ENCODE results near the gene SCO2. TPM values are rescaled to one million over a fixed set of nuclear protein-coding genes. Genes with fewer than 3 reads are reported as not detected.

Gene SCO2
- total and polyA plus RNA-seq, 4 donors, result 4.7 to 11.6 (median 5.1) TPM; not detected in 1

- 76% methylated on average over 35 of the region's 35 CpGs for whole genome bisulfite sequencing, 2 donors
- no peak overlapping the region for H3K27ac ChIP-seq (ENCODE audit: low read depth in 1 of 2, low read length in 2 of 2)
Observed at GRCh38 chr22:50482107-50483074, 43.0 kb downstream of the SCO2 start.

DNA sequence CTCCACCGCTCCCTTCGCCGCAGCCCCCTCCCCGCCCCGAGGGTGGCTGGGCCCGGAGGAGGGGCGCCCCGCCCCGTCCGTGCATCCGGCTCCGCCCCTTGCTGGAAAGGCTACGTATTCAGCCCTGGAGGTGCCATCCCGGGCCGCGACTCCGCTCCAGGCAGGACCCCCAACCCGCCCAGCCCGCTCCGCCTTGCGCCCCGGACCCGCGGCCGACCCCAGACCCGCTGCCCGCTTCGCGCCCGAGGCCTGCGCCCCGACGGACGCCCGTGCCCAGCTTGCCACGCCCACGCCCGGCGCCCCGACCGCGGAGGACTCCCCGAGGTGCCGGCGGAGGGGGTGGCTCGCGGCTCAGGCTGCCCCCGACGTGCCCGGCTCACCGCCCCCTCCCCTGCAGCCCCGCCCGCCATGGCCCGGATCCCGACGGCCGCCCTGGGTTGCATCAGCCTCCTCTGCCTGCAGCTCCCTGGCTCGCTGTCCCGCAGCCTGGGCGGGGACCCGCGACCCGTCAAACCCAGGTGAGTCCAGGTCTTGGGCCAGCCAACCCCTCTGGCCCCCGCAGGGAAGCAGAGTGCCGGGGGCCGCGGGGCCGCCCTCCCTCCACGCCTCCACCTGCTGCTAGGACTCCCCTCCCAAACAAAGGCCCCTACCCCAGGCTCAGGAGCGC lies 43.8 kb downstream of the SCO2 start, which contains the start of gene ADM2:
Gene ADM2 (plus strand): TSS at position 104 of the 667 bp plus-strand sequence. CDS start 305 bp downstream, at position 409.
- Histone ChIP-seq H3K27me3 (ENCODE audit: control insufficient read depth in 1 of 2, insufficient read depth in 2 of 2, low read length in 1 of 2) (no peaks in the 10 kb centered on the region), H3K27ac (ENCODE audit: low read depth in 1 of 2, low read length in 2 of 2) (no peak within 1 kb of the TSS)
- no peak for ATAC-seq (ENCODE audit: low FRiP score)

More at GRCh38 chr22:50482107-50483074, 43.0 kb downstream of the SCO2 start:
- H3K36me3 ChIP-seq (ENCODE audit: control insufficient read depth in 1 of 2, insufficient read depth in 2 of 2, low read length in 1 of 2), result no peaks in the 10 kb centered on the region
- intact Hi-C loops (cut with DNase I), result no loop called here
- DNase-seq (peak in 1 of 2 donors; percentile 47), ATAC-seq (ENCODE audit: low FRiP score) (no peak)
- H3K4me1 ChIP-seq (ENCODE audit: control insufficient read depth in 1 of 2, insufficient read depth in 2 of 2, low read length in 2 of 2), result no peaks in the 10 kb centered on the region
- H3K4me3 ChIP-seq (ENCODE audit: low read length in 2 of 2), result no peak overlapping the region
- no peaks in the 10 kb centered on the region for H3K9me3 ChIP-seq (ENCODE audit: control insufficient read depth, low read length)
- H3K27me3 ChIP-seq (ENCODE audit: control insufficient read depth in 1 of 2, insufficient read depth in 2 of 2, low read length in 1 of 2), result no peaks in the 10 kb centered on the region

GRCh38 chr22:50481045-50481439 lies 44.4 kb downstream of the SCO2 start:
- DNase-seq (no peak), ATAC-seq (ENCODE audit: low FRiP score) (no peak)
- Histone ChIP-seq H3K4me3 (ENCODE audit: low read length in 2 of 2) (peak overlapping the region in 1 of 2 donors; percentile 17), H3K36me3 (ENCODE audit: control insufficient read depth in 1 of 2, insufficient read depth in 2 of 2, low read length in 1 of 2) (no peaks in the 10 kb centered on the region), H3K9me3 (ENCODE audit: control insufficient read depth, low read length) (no peaks in the 10 kb centered on the region), H3K4me1 (ENCODE audit: control insufficient read depth in 1 of 2, insufficient read depth in 2 of 2, low read length in 2 of 2) (no peaks in the 10 kb centered on the region), H3K27ac (ENCODE audit: low read depth in 1 of 2, low read length in 2 of 2) (no peak overlapping the region), H3K27me3 (ENCODE audit: control insufficient read depth in 1 of 2, insufficient read depth in 2 of 2, low read length in 1 of 2) (no peaks in the 10 kb centered on the region)
- 1 to 3% methylated on average over 41 to 45 of the region's 45 CpGs for WGBS, 2 donors
- intact Hi-C loops (cut with DNase I), result no loop called here

More for the DNA sequence above, 43.8 kb downstream of the SCO2 start, which contains the start of gene ADM2:
- no peaks in the 10 kb centered on the region for H3K4me1 ChIP-seq (ENCODE audit: control insufficient read depth in 1 of 2, insufficient read depth in 2 of 2, low read length in 2 of 2)
- intact Hi-C loops (cut with DNase I), result no loop called here
- H3K4me3 ChIP-seq (ENCODE audit: low read length in 2 of 2), result peak within 1 kb of the TSS in 1 of 2 donors; percentile 17
- H3K9me3 ChIP-seq (ENCODE audit: control insufficient read depth, low read length), result no peaks in the 10 kb centered on the region
- DNase-seq, result peak in 1 of 2 donors; percentile 47
- H3K36me3 ChIP-seq (ENCODE audit: control insufficient read depth in 1 of 2, insufficient read depth in 2 of 2, low read length in 1 of 2), result no peaks in the 10 kb centered on the region
- 3 to 4% methylated on average over 43 to 70 of the region's 70 CpGs for WGBS, 2 donors

DNA sequence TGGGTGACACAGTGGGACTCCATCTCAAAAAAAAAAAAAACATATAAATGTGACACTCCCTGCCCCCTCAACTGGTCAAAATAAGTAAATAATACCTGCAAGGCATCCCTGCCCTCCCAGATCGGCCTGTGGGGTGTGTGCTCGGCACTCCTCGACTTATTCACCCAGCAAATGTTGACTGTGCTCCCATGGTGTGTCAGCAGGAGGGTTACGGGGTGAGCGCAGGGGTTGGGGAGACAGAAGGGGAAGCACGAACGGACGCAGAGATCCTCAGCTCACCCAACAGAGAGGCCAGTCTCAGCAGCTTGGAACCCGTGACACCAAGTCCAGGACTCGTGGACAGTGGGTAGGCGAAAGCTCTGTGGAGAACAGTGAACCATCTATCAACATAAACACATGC lies 45.7 kb downstream of the SCO2 start:
- H3K27me3 ChIP-seq (ENCODE audit: control insufficient read depth in 1 of 2, insufficient read depth in 2 of 2, low read length in 1 of 2), result no peaks in the 10 kb centered on the region

GRCh38 chr22:50477923-50478322 lies 47.5 kb downstream of the SCO2 start:
- Histone ChIP-seq H3K36me3 (ENCODE audit: control insufficient read depth in 1 of 2, insufficient read depth in 2 of 2, low read length in 1 of 2) (no peaks in the 10 kb centered on the region), H3K4me3 (ENCODE audit: low read length in 2 of 2) (no peak overlapping the region), H3K27ac (ENCODE audit: low read depth in 1 of 2, low read length in 2 of 2) (no peak overlapping the region), H3K4me1 (ENCODE audit: control insufficient read depth in 1 of 2, insufficient read depth in 2 of 2, low read length in 2 of 2) (no peaks in the 10 kb centered on the region), H3K9me3 (ENCODE audit: control insufficient read depth, low read length) (no peaks in the 10 kb centered on the region), H3K27me3 (ENCODE audit: control insufficient read depth in 1 of 2, insufficient read depth in 2 of 2, low read length in 1 of 2) (no peaks in the 10 kb centered on the region)
- WGBS, 2 donors, result 93% methylated on average over 12 of the region's 12 CpGs
- ATAC-seq (ENCODE audit: low FRiP score) (no peak), DNase-seq (no peak)
- intact Hi-C loops (cut with DNase I), result no loop called here

More for the DNA sequence above, 45.7 kb downstream of the SCO2 start:
- ATAC-seq (ENCODE audit: low FRiP score), result no peak
- WGBS, 2 donors, result 70 to 73% methylated on average over 11 of the region's 11 CpGs
- intact Hi-C loops (cut with DNase I), result no loop called here
- Histone ChIP-seq H3K27ac (ENCODE audit: low read depth in 1 of 2, low read length in 2 of 2) (no peak overlapping the region), H3K36me3 (ENCODE audit: control insufficient read depth in 1 of 2, insufficient read depth in 2 of 2, low read length in 1 of 2) (no peaks in the 10 kb centered on the region), H3K4me1 (ENCODE audit: control insufficient read depth in 1 of 2, insufficient read depth in 2 of 2, low read length in 2 of 2) (no peaks in the 10 kb centered on the region), H3K4me3 (ENCODE audit: low read length in 2 of 2) (no peak overlapping the region), H3K9me3 (ENCODE audit: control insufficient read depth, low read length) (no peaks in the 10 kb centered on the region)
- no peak for DNase-seq

GRCh38 chr22:50476868-50477267 lies 48.5 kb downstream of the SCO2 start:
- ATAC-seq (ENCODE audit: low FRiP score) (no peak), DNase-seq (no peak)
- 76 to 82% methylated on average over 7 of the region's 7 CpGs for WGBS, 2 donors
- Histone ChIP-seq H3K36me3 (ENCODE audit: control insufficient read depth in 1 of 2, insufficient read depth in 2 of 2, low read length in 1 of 2) (no peaks in the 10 kb centered on the region), H3K9me3 (ENCODE audit: control insufficient read depth, low read length) (no peaks in the 10 kb centered on the region), H3K4me3 (ENCODE audit: low read length in 2 of 2) (no peak overlapping the region), H3K4me1 (ENCODE audit: control insufficient read depth in 1 of 2, insufficient read depth in 2 of 2, low read length in 2 of 2) (no peaks in the 10 kb centered on the region), H3K27me3 (ENCODE audit: control insufficient read depth in 1 of 2, insufficient read depth in 2 of 2, low read length in 1 of 2) (no peaks in the 10 kb centered on the region), H3K27ac (ENCODE audit: low read depth in 1 of 2, low read length in 2 of 2) (no peak overlapping the region)
- intact Hi-C loops (cut with DNase I), result no loop called here

DNA sequence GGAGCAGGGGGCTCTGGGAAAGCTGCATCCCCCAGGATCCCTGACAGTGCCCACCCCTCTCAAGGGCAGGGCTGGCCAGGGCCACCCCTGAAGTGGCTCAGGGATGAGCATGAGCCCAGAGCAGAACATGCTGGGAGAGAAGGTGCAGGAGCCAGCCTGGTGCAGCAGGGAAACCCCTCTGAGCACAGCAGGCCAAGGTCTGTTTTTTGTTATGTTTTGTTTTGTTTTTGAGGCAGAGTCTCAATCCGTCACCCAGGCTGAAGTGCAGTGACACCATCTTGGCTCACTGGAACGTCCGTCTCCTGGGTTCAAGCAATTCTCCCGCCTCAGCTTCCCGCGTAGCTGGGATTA lies 49.8 kb downstream of the SCO2 start:
- whole genome bisulfite sequencing, 2 donors, result 80 to 84% methylated on average over 6 of the region's 6 CpGs
- Histone ChIP-seq H3K4me1 (ENCODE audit: control insufficient read depth in 1 of 2, insufficient read depth in 2 of 2, low read length in 2 of 2) (no peaks in the 10 kb centered on the region), H3K36me3 (ENCODE audit: control insufficient read depth in 1 of 2, insufficient read depth in 2 of 2, low read length in 1 of 2) (no peaks in the 10 kb centered on the region), H3K9me3 (ENCODE audit: control insufficient read depth, low read length) (no peaks in the 10 kb centered on the region), H3K27ac (ENCODE audit: low read depth in 1 of 2, low read length in 2 of 2) (no peak overlapping the region), H3K27me3 (ENCODE audit: control insufficient read depth in 1 of 2, insufficient read depth in 2 of 2, low read length in 1 of 2) (no peaks in the 10 kb centered on the region), H3K4me3 (ENCODE audit: low read length in 2 of 2) (no peak overlapping the region)
- intact Hi-C loops (cut with DNase I), result loop anchor here in 1 of 2 donors (2.0 kb wide), 1 partner anchor 31 kb away; the partner anchor contains the start of gene LMF2
- no peak for DNase-seq
- no peak for ATAC-seq (ENCODE audit: low FRiP score)

DNA sequence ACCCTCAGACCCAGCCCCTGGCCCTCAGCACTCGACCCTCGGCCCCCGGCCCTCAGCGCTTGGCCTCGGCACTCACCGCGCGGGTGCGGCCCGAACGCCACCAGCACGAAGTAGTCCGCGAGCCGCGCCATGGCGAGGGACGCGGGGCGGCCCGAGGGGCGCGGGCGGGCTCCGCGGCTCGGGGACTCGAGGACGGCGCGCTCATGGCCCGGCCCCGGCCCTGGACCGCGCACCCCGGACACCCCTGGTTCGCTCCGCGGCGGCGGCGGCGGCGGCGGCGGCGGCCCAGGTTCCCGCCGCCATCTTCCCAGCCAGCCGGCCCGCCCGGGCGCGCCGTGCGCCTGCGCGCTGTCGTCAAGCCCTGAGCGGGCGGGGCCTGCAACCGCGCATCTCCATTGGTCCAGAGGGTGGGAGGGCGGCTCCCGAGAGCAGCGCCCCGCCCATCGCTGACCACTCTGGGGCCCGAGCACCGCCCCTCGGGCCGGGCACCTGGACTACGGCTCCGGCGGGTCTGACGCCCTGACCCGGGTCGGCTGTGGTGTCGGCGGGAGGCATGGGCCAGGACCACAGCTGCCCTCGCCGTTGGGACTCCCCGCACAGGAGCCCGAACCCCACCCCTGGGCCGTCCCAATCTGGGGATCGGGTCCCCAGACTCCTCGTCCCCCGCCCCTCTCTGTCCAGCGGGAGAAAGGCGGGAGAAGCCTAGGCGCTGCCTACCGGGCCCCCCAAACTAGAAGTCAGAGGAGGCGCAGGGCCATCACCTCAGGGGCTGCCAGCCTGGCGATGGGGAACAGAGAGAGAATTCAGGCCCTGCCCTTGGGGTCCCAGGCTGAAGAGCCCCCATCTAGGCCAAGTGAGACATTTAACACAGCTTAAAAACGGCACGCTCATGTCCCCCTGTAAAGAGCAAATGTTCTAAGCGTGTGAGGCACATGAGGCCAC lies 50.4 kb downstream of the SCO2 start, which contains the start of gene SBF1:
Gene SBF1 (minus strand): TSS at position 326 of the 942 bp plus-strand sequence. CDS start 195 bp downstream, at position 131.
- Histone ChIP-seq H3K4me3 (ENCODE audit: low read length in 2 of 2) (peak within 1 kb of the TSS; percentile 91 to 93), H3K4me1 (ENCODE audit: control insufficient read depth in 1 of 2, insufficient read depth in 2 of 2, low read length in 2 of 2) (no peaks in the 10 kb centered on the region), H3K27ac (ENCODE audit: low read depth in 1 of 2, low read length in 2 of 2) (no peak within 1 kb of the TSS), H3K9me3 (ENCODE audit: control insufficient read depth, low read length) (no peaks in the 10 kb centered on the region), H3K36me3 (ENCODE audit: control insufficient read depth in 1 of 2, insufficient read depth in 2 of 2, low read length in 1 of 2) (no peaks in the 10 kb centered on the region), H3K27me3 (ENCODE audit: control insufficient read depth in 1 of 2, insufficient read depth in 2 of 2, low read length in 1 of 2) (no peaks in the 10 kb centered on the region)
- DNase-seq (peak; percentile 94 to 97), ATAC-seq (ENCODE audit: low FRiP score) (peak; percentile 97)
- intact Hi-C loops (cut with DNase I), result loop anchor here in 1 of 2 donors (2.0 kb wide), 1 partner anchor 32 kb away; the partner anchor contains the start of gene LMF2
- whole genome bisulfite sequencing, 2 donors, result 1% methylated on average over 70 to 97 of the region's 97 CpGs

Data from aorta (tissue), 5 donors.